ENCODE measurements around the gene PHTF1. TPM values are rescaled to one million over a fixed set of nuclear protein-coding genes. Genes with fewer than 3 reads are reported as not detected.

PHTF1 gene
- polyA plus RNA-seq, 1 donor from 2014 or later, result 46.1 TPM

- H3K4me3 ChIP-seq (ENCODE audit: low read length), result no peak overlapping the region
- no peaks in the 10 kb centered on the region for H3K79me2 ChIP-seq (replicated peaks; ENCODE audit: insufficient read depth, low read length)
- H3K27ac ChIP-seq (ENCODE audit: low read length), result peak overlapping the region; percentile 91
- H3K9me3 ChIP-seq (ENCODE audit: low read length), result no peaks in the 10 kb centered on the region
- no peaks in the 10 kb centered on the region for H3K9me2 ChIP-seq (ENCODE audit: insufficient read depth, low read length)
- TF ChIP-seq TAF1 (IDR thresholded peaks at IDR 0.05; ENCODE audit: low read depth) (no peak), EZH2 (IDR thresholded peaks at IDR 0.05; ENCODE audit: borderline replicate concordance, insufficient read depth, low read length, poor library complexity, severe bottlenecking) (no peak)
- no peaks in the 10 kb centered on the region for H3K36me3 ChIP-seq (ENCODE audit: insufficient read depth, low read length)
- H2AFZ ChIP-seq (ENCODE audit: low read depth, low read length), result no peak overlapping the region
- no peaks in the 10 kb centered on the region for H3K27me3 ChIP-seq (ENCODE audit: insufficient read depth, low read depth, low read length)
- no peak overlapping the region for H3K9ac ChIP-seq (ENCODE audit: low read length)
- no peaks in the 10 kb centered on the region for H3F3A ChIP-seq (ENCODE audit: insufficient read depth, low read length, poor library complexity, severe bottlenecking)
- H3K4me2 ChIP-seq (ENCODE audit: low read length), result no peak overlapping the region
- H4K20me1 ChIP-seq (ENCODE audit: insufficient read depth), result no peaks in the 10 kb centered on the region
Observed at GRCh38 chr1:113653741-113654140, 105.5 kb downstream of the PHTF1 start.

GRCh38 chr1:113652771-113653170, 106.5 kb downstream of the PHTF1 start:
- TF ChIP-seq MXI1 (conservative IDR thresholded peaks at IDR 0.05; ENCODE audit: poor library complexity, severe bottlenecking), result no peak
- H3K9me3 ChIP-seq (ENCODE audit: low read length), result no peaks in the 10 kb centered on the region
- H3K4me2 ChIP-seq (ENCODE audit: low read length), result no peak overlapping the region
- H3K27ac ChIP-seq (ENCODE audit: low read length), result no peak overlapping the region
- H3K36me3 ChIP-seq (ENCODE audit: insufficient read depth, low read length), result no peaks in the 10 kb centered on the region
- H3K27me3 ChIP-seq (ENCODE audit: insufficient read depth, low read depth, low read length), result no peaks in the 10 kb centered on the region
- H3K4me3 ChIP-seq (ENCODE audit: low read length), result no peak overlapping the region
- no peak overlapping the region for H2AFZ ChIP-seq (ENCODE audit: low read depth, low read length)
- no peaks in the 10 kb centered on the region for H3F3A ChIP-seq (ENCODE audit: insufficient read depth, low read length, poor library complexity, severe bottlenecking)
- no peaks in the 10 kb centered on the region for H3K9me2 ChIP-seq (ENCODE audit: insufficient read depth, low read length)
- H3K79me2 ChIP-seq (replicated peaks; ENCODE audit: insufficient read depth, low read length), result no peaks in the 10 kb centered on the region
- no peaks in the 10 kb centered on the region for H4K20me1 ChIP-seq (ENCODE audit: insufficient read depth)
- no peak overlapping the region for H3K9ac ChIP-seq (ENCODE audit: low read length)

- H3K79me2 ChIP-seq (replicated peaks; ENCODE audit: insufficient read depth, low read length), result no peaks in the 10 kb centered on the region
- H3K9me3 ChIP-seq (ENCODE audit: low read length), result no peaks in the 10 kb centered on the region
- H3K27ac ChIP-seq (ENCODE audit: low read length), result no peak overlapping the region
- no peak overlapping the region for H3K9ac ChIP-seq (ENCODE audit: low read length)
- H2AFZ ChIP-seq (ENCODE audit: low read depth, low read length), result no peak overlapping the region
- no peaks in the 10 kb centered on the region for H3K27me3 ChIP-seq (ENCODE audit: insufficient read depth, low read depth, low read length)
- TF ChIP-seq POLR2AphosphoS5 (IDR thresholded peaks at IDR 0.05) (no peak), REST (IDR thresholded peaks at IDR 0.05; ENCODE audit: borderline replicate concordance) (no peak), MXI1 (conservative IDR thresholded peaks at IDR 0.05; ENCODE audit: poor library complexity, severe bottlenecking) (no peak), SMC3 (conservative IDR thresholded peaks at IDR 0.05; ENCODE audit: poor library complexity) (no peak), RAD21 (conservative IDR thresholded peaks at IDR 0.05) (no peak), TAF1 (IDR thresholded peaks at IDR 0.05; ENCODE audit: low read depth) (no peak), EP300 (conservative IDR thresholded peaks at IDR 0.05; ENCODE audit: poor library complexity, severe bottlenecking) (no peak), CTCF (IDR thresholded peaks at IDR 0.05; ENCODE audit: poor library complexity, severe bottlenecking) (no peak), EZH2 (IDR thresholded peaks at IDR 0.05; ENCODE audit: borderline replicate concordance, insufficient read depth, low read length, poor library complexity, severe bottlenecking) (no peak)
- no peaks in the 10 kb centered on the region for H3F3A ChIP-seq (ENCODE audit: insufficient read depth, low read length, poor library complexity, severe bottlenecking)
- no peak overlapping the region for H3K4me3 ChIP-seq (ENCODE audit: low read length)
- H3K4me2 ChIP-seq (ENCODE audit: low read length), result no peak overlapping the region
- H3K9me2 ChIP-seq (ENCODE audit: insufficient read depth, low read length), result no peaks in the 10 kb centered on the region
- H4K20me1 ChIP-seq (ENCODE audit: insufficient read depth), result no peaks in the 10 kb centered on the region
- peaks cover 3% of the 10 kb centered on the region for H3K36me3 ChIP-seq (ENCODE audit: insufficient read depth, low read length)
Observed at GRCh38 chr1:113648478-113648877, 110.8 kb downstream of the PHTF1 start.

Measured in neural cell (in vitro differentiated cells).